Progenitor cell of endocrine pancreas (in vitro differentiated cells): ENCODE results near the gene LRMDA. TPM values are rescaled to one million over a fixed set of nuclear protein-coding genes. Genes with fewer than 3 reads are reported as not detected.

ENCODE experiments used
- DNase-seq: peaks from one replicate; pipeline ENCODE4 v3.0.0; 2021; ENCODE audit warnings: low spot score; ENCODE audit not compliant: unreplicated experiment
- H3K27ac Mint-ChIP-seq: 2 replicates; pipeline ENCODE4 v1.8.0; 2021; ENCODE audit warnings: mild to moderate bottlenecking, moderate library complexity, mixed read lengths
- H3K27me3 Mint-ChIP-seq: 2 replicates; pipeline ENCODE4 v1.8.0; 2021; ENCODE audit warnings: mixed read lengths
- H3K36me3 Mint-ChIP-seq: 2 replicates; pipeline ENCODE4 v1.8.0; 2022; ENCODE audit warnings: mixed read lengths; ENCODE audit not compliant: insufficient read depth
- H3K4me1 Mint-ChIP-seq: 2 replicates; pipeline ENCODE4 v1.8.0; 2021; ENCODE audit warnings: low read depth, mixed read lengths
- H3K4me3 Mint-ChIP-seq: 2 replicates; pipeline ENCODE4 v1.8.0; 2021; ENCODE audit warnings: low read depth, mild to moderate bottlenecking, moderate library complexity, mixed read lengths
- H3K9me3 Mint-ChIP-seq: 2 replicates; pipeline ENCODE4 v1.8.0; 2021; ENCODE audit warnings: low read depth, mixed read lengths
- total RNA-seq: library from RNA; stranded (reverse); gene quantifications from 2 replicates; pipeline ENCODE4 v1.2.1, GENCODE V29; 2021
- TF ChIP-seq, protein P1 (sequence below): fragments of 200-600 bp; sonication (generic); IDR thresholded peaks from one replicate; pipeline ENCODE4 v1.5.0; 2021; ENCODE audit warnings: antibody characterized with exemption, mild to moderate bottlenecking; ENCODE audit not compliant: unreplicated experiment

LRMDA gene
- total RNA-seq, 1 donor from 2014 or later = 6.5 TPM

GRCh38 chr10:76444034-76444800 lies 1012.8 kb downstream of the LRMDA start:
- Mint-ChIP-seq H3K27me3 (peaks cover 8% of the 10 kb centered on the region), H3K36me3 (no peaks in the 10 kb centered on the region)
- TF ChIP-seq, protein P1, sequence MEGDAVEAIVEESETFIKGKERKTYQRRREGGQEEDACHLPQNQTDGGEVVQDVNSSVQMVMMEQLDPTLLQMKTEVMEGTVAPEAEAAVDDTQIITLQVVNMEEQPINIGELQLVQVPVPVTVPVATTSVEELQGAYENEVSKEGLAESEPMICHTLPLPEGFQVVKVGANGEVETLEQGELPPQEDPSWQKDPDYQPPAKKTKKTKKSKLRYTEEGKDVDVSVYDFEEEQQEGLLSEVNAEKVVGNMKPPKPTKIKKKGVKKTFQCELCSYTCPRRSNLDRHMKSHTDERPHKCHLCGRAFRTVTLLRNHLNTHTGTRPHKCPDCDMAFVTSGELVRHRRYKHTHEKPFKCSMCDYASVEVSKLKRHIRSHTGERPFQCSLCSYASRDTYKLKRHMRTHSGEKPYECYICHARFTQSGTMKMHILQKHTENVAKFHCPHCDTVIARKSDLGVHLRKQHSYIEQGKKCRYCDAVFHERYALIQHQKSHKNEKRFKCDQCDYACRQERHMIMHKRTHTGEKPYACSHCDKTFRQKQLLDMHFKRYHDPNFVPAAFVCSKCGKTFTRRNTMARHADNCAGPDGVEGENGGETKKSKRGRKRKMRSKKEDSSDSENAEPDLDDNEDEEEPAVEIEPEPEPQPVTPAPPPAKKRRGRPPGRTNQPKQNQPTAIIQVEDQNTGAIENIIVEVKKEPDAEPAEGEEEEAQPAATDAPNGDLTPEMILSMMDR = no peak

GRCh38 chr10:76447578-76447977 lies 1016.2 kb downstream of the LRMDA start:
- DNase-seq = no peak

More at GRCh38 chr10:76444034-76444800, 1012.8 kb downstream of the LRMDA start:
- Mint-ChIP-seq H3K4me1 (no peaks in the 10 kb centered on the region), H3K4me3 (no peak overlapping the region), H3K9me3 (no peaks in the 10 kb centered on the region), H3K27ac (no peak overlapping the region)
- no peak for DNase-seq

DNA sequence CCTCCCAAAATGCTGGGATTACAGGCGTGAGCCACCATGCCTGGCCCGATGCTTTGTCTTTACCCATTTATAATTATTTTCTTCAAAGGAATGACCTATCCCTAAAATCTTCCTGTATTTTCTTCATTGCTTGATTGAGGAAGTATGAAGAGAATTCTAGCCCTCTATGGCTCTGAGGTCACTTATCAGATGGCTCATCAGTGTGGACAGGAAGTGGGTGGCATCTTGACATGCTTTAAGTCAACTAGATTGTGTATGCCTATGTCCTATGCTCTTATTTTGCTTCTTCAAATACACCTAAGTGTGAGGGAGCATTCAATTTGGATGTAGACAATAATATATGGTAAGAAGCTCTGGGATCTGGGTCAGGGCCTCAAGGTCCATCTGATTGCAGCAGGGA lies 1020.5 kb downstream of the LRMDA start:
- H3K4me3 Mint-ChIP-seq = no peak overlapping the region
- H3K4me1 Mint-ChIP-seq = no peaks in the 10 kb centered on the region
- TF ChIP-seq, protein P1 = no peak
- DNase-seq = no peak
- no peaks in the 10 kb centered on the region for H3K27me3 Mint-ChIP-seq
- H3K36me3 Mint-ChIP-seq = no peaks in the 10 kb centered on the region
- H3K9me3 Mint-ChIP-seq = no peaks in the 10 kb centered on the region
- no peak overlapping the region for H3K27ac Mint-ChIP-seq

More at GRCh38 chr10:76447578-76447977, 1016.2 kb downstream of the LRMDA start:
- TF ChIP-seq, protein P1 = no peak
- H3K4me3 Mint-ChIP-seq = no peak overlapping the region
- H3K4me1 Mint-ChIP-seq = no peaks in the 10 kb centered on the region
- no peaks in the 10 kb centered on the region for H3K9me3 Mint-ChIP-seq
- no peaks in the 10 kb centered on the region for H3K36me3 Mint-ChIP-seq
- H3K27ac Mint-ChIP-seq = no peak overlapping the region
- no peaks in the 10 kb centered on the region for H3K27me3 Mint-ChIP-seq

DNA sequence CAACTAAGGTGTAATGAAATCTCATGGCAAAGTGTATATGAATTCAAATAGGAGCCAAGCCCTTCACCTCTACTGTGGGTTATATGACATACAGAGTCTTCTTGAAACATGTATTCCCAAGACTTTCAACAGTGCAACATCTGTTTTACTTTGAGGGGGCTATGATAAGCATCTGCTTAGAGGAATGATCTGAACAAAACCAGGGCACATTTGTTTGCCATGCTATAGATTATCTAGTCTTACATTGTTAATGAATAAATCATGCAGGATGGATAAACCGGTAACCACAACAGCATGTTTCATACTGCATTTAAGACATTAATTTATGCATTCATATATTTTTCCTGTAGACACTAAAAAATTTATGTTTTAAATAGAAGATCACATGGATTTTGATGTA lies 1021.9 kb downstream of the LRMDA start:
- Mint-ChIP-seq H3K4me1 (no peaks in the 10 kb centered on the region), H3K9me3 (peaks cover 7% of the 10 kb centered on the region), H3K36me3 (no peaks in the 10 kb centered on the region), H3K27ac (no peak overlapping the region), H3K27me3 (no peaks in the 10 kb centered on the region), H3K4me3 (no peak overlapping the region)
- no peak for DNase-seq
- TF ChIP-seq, protein P1 = no peak

DNA sequence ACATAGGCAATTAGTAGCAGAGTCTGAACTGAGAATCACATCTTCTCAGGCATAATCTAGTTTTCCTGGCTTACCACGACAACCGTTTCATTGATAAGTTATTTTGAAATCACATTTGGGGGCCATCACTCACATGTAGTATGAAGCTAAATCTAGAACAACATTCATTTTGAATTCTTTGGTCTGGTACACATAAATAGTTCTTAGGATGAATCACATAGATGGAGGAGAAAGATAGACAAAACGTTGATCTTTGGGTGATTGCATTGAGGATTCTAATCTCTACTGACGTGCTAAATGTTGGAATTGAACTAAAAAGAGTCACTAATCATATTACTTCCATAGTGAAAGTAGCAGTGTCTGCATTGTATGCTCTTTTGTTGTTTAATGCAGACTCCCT lies 1022.6 kb downstream of the LRMDA start:
- H3K4me1 Mint-ChIP-seq = no peaks in the 10 kb centered on the region
- no peaks in the 10 kb centered on the region for H3K27me3 Mint-ChIP-seq
- no peaks in the 10 kb centered on the region for H3K36me3 Mint-ChIP-seq
- peaks cover 7% of the 10 kb centered on the region for H3K9me3 Mint-ChIP-seq
- no peak overlapping the region for H3K27ac Mint-ChIP-seq
- no peak overlapping the region for H3K4me3 Mint-ChIP-seq
- TF ChIP-seq, protein P1 = no peak
- DNase-seq = no peak
